Endothelial cell (in vitro differentiated cells): ENCODE data around the gene RAPGEF5. TPM values are rescaled to one million over a fixed set of nuclear protein-coding genes. Genes with fewer than 3 reads are reported as not detected.

Experiments used
- DNase-seq: peaks from one replicate; pipeline ENCODE4 v3.0.0; 2021; ENCODE audit warnings: low spot score
- H3K27ac Mint-ChIP-seq: one replicate; pipeline ENCODE4 v1.8.0; 2021; ENCODE audit warnings: mixed read lengths, inconsistent platforms; ENCODE audit not compliant: unreplicated experiment
- H3K27me3 Mint-ChIP-seq: one replicate; pipeline ENCODE4 v1.8.0; 2021; ENCODE audit warnings: mild to moderate bottlenecking, moderate library complexity, mixed read lengths, inconsistent platforms; ENCODE audit not compliant: unreplicated experiment
- H3K36me3 Mint-ChIP-seq: one replicate; pipeline ENCODE4 v1.8.0; 2021; ENCODE audit warnings: mild to moderate bottlenecking, low read depth, mixed read lengths, inconsistent platforms; ENCODE audit not compliant: unreplicated experiment
- H3K4me1 Mint-ChIP-seq: one replicate; pipeline ENCODE4 v1.8.0; 2021; ENCODE audit warnings: mild to moderate bottlenecking, mixed read lengths, inconsistent platforms; ENCODE audit not compliant: unreplicated experiment
- H3K4me3 Mint-ChIP-seq: one replicate; pipeline ENCODE4 v1.8.0; 2021; ENCODE audit warnings: mild to moderate bottlenecking, mixed read lengths, inconsistent platforms; ENCODE audit not compliant: unreplicated experiment
- H3K9me3 Mint-ChIP-seq: one replicate; pipeline ENCODE4 v1.8.0; 2021; ENCODE audit warnings: mixed read lengths, inconsistent platforms; ENCODE audit not compliant: unreplicated experiment
- CTCF ChIP-seq: fragments of 200-600 bp; sonication (generic); IDR thresholded peaks from one replicate; pipeline ENCODE4 v1.5.0; 2021; ENCODE audit warnings: antibody characterized with exemption; ENCODE audit not compliant: unreplicated experiment
- total RNA-seq: library from RNA; stranded (reverse); fragmentation: NEBNext Ultra II Directional; extraction: Animal tissue kit (Norgen Biotek cat#: 25700); gene quantifications from one replicate; pipeline ENCODE4 v1.2.1, GENCODE V29; 2021; ENCODE audit not compliant: unreplicated experiment

RAPGEF5 gene
- total RNA-seq, 1 donor from 2014 or later, result 135 TPM

- no peak for TF ChIP-seq CTCF
- Mint-ChIP-seq H3K27ac (no peak overlapping the region), H3K36me3 (no peaks in the 10 kb centered on the region)
Observed at GRCh38 chr7:22325671-22326070, 31.3 kb downstream of the RAPGEF5 start.

GRCh38 chr7:22323714-22324113 lies 33.2 kb downstream of the RAPGEF5 start:
- Mint-ChIP-seq H3K9me3 (no peaks in the 10 kb centered on the region), H3K36me3 (no peaks in the 10 kb centered on the region), H3K27ac (no peak overlapping the region), H3K27me3 (no peaks in the 10 kb centered on the region), H3K4me3 (no peak overlapping the region), H3K4me1 (peaks cover 35% of the 10 kb centered on the region)
- no peak for TF ChIP-seq CTCF
- DNase-seq, result no peak

More at GRCh38 chr7:22325671-22326070, 31.3 kb downstream of the RAPGEF5 start:
- Mint-ChIP-seq H3K9me3 (no peaks in the 10 kb centered on the region), H3K27me3 (no peaks in the 10 kb centered on the region), H3K4me3 (no peak overlapping the region), H3K4me1 (peaks cover 28% of the 10 kb centered on the region)
- DNase-seq, result no peak

GRCh38 chr7:22320416-22320815 lies 36.5 kb downstream of the RAPGEF5 start:
- Mint-ChIP-seq H3K27ac (peak overlapping the region; percentile 39), H3K36me3 (no peaks in the 10 kb centered on the region), H3K9me3 (no peaks in the 10 kb centered on the region), H3K4me1 (peaks cover 27% of the 10 kb centered on the region), H3K27me3 (no peaks in the 10 kb centered on the region), H3K4me3 (no peak overlapping the region)
- TF ChIP-seq CTCF, result no peak
- no peak for DNase-seq

- no peak for TF ChIP-seq CTCF
- Mint-ChIP-seq H3K27me3 (no peaks in the 10 kb centered on the region), H3K4me1 (peaks cover 22% of the 10 kb centered on the region), H3K4me3 (no peak overlapping the region), H3K27ac (peak overlapping the region; percentile 39), H3K9me3 (no peaks in the 10 kb centered on the region), H3K36me3 (no peaks in the 10 kb centered on the region)
- no peak for DNase-seq
Observed at GRCh38 chr7:22319424-22320403, 37.2 kb downstream of the RAPGEF5 start.

GRCh38 chr7:22318376-22318775 lies 38.6 kb downstream of the RAPGEF5 start:
- DNase-seq, result no peak
- Mint-ChIP-seq H3K9me3 (no peaks in the 10 kb centered on the region), H3K4me3 (no peak overlapping the region), H3K4me1 (peaks cover 22% of the 10 kb centered on the region), H3K27me3 (no peaks in the 10 kb centered on the region), H3K27ac (no peak overlapping the region), H3K36me3 (peaks cover 8% of the 10 kb centered on the region)
- no peak for TF ChIP-seq CTCF
